H1 (cell line): ENCODE data around the gene RDH14. TPM values are rescaled to one million over a fixed set of nuclear protein-coding genes. Genes with fewer than 3 reads are reported as not detected.

Source experiments
- BACH1 ChIP-seq: IDR thresholded peaks from 2 replicates; pipeline ENCODE4 v1.6.1; 2012; ENCODE audit warnings: low read length, improper control_type of control experiment
- BCL11A ChIP-seq, 2 experiments: IDR thresholded peaks; one replicate each; pipeline ENCODE4 v1.6.1; 2011; ENCODE audit warnings: low read depth in 2 of 2, low read length in 2 of 2, mild to moderate bottlenecking in 2 of 2
- CBX5 ChIP-seq: fragments of 300-800, 300-1000 bp; sonication (generic); IDR thresholded peaks from 2 replicates; pipeline ENCODE4 v1.7.1; 2016; ENCODE audit warnings: antibody characterized with exemption, low read length, low read depth
- CEBPB ChIP-seq: IDR thresholded peaks from 2 replicates; pipeline ENCODE4 v1.6.1; 2012; ENCODE audit warnings: low read depth, low read length
- KDM5A ChIP-seq: fragments of 200-600 bp; IDR thresholded peaks from 2 replicates; pipeline ENCODE4 v1.7.1; 2012; ENCODE audit warnings: mild to moderate bottlenecking, low read length, inconsistent platforms, mixed read lengths
- MAFK ChIP-seq: IDR thresholded peaks from 2 replicates; pipeline ENCODE4 v1.6.1; 2012; ENCODE audit warnings: low read depth, mild to moderate bottlenecking, improper control_type of control experiment, low read length
- POLR2AphosphoS5 ChIP-seq: IDR thresholded peaks from 2 replicates; pipeline ENCODE4 v1.6.1; 2011; ENCODE audit warnings: low read depth, low read length
- POU5F1 ChIP-seq: IDR thresholded peaks from 2 replicates; pipeline ENCODE4 v1.6.1; 2011; ENCODE audit warnings: low read depth, mild to moderate bottlenecking, low read length, moderate library complexity
- polyA plus RNA-seq, 7 experiments: library from polyadenylated mRNA; depleted of rRNA in 3 of 7; stranded (reverse) in 5 of 7; unstranded in 2 of 7; fragments of >200 nt in 5 of 7; fragments of 200-250 nt in 2 of 7; gene quantifications; 1 replicate in 5 of 7; 2 replicates in 1 of 7; 4 replicates in 1 of 7; pipeline versions ENCODE4 v1.2.1 to v1.2.3, GENCODE V29; 2011 to 2013; ENCODE audit warnings: missing spikeins in 2 of 7, mixed read lengths in 2 of 7
- total RNA-seq: library from RNA; stranded (reverse); fragmentation: NEBNext Ultra II Directional; extraction: Animal tissue kit (Norgen Biotek cat#: 25700); gene quantifications from 2 replicates; pipeline ENCODE4 v1.2.1, GENCODE V29; 2021

RDH14 gene
- total and polyA plus RNA-seq, 2 of the 8 experiments (the other 6 are each of a cell fraction or from before 2014, with no cell fraction given), result 14.7 to 23.6 TPM

DNA sequence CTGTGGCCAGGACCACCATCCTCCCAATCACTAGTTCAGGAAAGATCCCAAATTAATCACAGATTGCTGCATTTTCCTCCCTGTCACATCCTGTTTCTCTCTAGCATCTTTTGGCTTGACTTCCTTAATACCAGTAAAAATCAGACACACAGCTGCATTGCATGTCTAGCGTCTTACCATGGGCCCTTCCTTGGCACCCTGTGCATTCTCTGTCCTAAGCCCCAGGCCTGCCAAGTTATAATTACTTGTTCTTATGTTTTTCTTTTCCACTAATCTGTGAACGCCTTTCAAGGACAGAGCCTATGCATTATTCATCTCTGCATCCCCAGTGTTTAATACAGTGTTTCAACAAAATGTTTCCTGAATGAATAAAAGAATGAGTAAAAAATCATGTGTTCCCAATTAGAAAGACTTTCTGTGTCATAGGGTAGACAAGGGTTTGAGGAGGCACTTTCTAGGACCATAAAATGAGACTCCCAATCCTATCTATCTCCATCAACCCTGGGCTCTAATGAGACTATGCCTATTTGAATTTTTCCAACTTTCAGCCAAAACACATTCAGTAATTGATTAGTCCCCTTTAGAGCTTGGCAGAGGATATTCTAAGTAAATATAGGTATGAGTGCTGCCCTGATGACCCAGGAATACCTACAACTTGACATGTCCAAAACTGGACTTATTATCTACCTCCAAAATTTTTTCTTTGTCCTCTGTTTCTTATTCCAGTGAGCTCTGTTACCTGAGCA is 39.2 kb upstream of the RDH14 start (continued):
- TF ChIP-seq POLR2AphosphoS5 (no peak), POU5F1 (no peak), BACH1 (no peak), BCL11A (IDR thresholded peaks at IDR 0.05; ENCODE audit: low read depth in 2 of 2, low read length in 2 of 2) (no peak), KDM5A (no peak), MAFK (no peak), CBX5 (no peak), CEBPB (no peak)
